Stimulated activated naive CD4-positive, alpha-beta T cell treated with Interleukin-2 at 50 U/mL for 16 hours (primary cell): Measurements from ENCODE around the gene GALNS.
"Not testable (repeated sequence)": the region's sequence is repeated elsewhere in the genome, so short reads cannot be mapped to it uniquely, and the experiment has no call there.

Source experiments
- DNase-seq: peaks from one replicate; lab custom pipeline; 2025; lab: John Stamatoyannopoulos, UW

Gene GALNS

DNA sequence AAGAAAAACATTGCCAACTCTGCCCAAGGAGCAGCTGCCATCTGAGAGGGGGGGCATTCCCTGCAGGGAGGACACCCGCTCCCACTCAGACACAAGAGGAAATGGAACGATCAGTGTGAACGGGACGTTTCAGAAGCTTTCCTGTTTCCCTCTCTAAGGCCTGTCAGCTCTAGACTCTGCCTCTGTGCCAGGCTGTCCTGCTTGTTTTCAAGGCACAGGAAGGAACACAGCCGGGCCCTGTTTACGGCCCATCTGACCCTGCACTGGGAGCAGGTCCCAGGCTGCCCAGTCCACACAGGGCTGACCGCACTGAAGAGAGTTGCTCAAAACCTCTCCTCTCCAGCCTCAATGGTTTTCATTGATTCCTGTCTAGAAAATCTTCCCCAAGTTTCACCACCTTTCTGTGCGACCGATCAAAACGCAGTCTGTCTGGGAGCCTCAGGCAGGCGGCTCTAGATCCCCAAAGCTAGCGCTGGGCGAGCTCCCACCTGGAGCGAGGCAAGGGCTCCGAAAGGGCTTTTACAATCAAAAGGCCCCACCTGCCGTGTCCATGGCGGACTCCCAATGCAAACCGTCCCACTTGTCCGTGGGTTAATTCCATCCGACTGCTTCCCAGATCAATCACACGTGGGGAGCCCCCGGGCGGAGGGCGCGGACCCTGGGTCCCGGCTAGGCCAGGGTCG, 73.2 kb downstream of the GALNS start:
- DNase-seq = peak; percentile 15

GRCh38 chr16:88782454-88783390, 74.0 kb downstream of the GALNS start:
- DNase-seq = peak; percentile 85

GRCh38 chr16:88781140-88782077, 75.3 kb downstream of the GALNS start:
- peak; percentile 77 for DNase-seq

DNA sequence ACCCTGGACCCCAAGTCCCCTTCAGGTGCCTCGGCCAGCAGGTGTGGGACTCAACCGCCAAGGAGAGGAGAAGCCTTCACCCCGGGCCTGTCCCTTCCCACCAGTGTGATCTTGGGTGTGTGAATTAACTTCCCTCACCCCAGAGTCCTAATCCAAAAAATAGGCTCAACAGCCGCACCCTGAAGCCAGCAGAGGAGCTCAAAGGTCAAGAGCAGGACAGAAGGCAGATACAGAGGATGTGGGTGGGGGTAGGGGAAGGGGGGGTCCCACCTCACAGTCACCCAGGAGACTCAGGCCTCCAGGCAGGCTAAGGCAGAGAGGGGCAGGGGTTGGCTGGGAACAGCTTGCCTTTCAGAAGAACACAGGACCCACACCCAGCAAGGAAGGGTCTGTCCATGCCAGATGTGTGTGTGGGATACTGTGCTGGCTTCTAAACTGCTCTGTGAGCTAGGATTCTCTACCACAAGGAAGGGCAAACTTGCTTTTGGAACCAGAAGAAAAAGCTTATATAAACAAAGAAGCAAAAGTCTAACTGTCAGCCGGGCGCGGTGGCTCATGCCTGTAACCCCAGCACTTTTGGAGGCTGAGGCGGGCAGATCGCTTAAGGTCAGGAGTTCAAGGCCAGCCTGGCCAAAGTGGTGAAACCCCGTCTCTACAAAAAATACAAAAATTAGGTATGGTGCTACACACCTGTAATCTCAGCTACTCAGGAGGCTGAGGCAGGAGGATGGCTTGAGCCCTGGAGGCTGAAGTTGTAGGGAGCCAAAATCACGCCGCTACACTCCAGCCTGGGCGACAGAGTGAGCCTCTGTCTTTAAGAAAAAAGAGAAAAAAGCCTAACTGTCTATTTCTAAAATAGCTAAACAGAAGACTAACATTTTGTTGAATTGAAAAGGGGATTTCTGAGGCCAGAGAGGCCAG, 76.3 kb downstream of the GALNS start:
- DNase-seq = no peak

DNA sequence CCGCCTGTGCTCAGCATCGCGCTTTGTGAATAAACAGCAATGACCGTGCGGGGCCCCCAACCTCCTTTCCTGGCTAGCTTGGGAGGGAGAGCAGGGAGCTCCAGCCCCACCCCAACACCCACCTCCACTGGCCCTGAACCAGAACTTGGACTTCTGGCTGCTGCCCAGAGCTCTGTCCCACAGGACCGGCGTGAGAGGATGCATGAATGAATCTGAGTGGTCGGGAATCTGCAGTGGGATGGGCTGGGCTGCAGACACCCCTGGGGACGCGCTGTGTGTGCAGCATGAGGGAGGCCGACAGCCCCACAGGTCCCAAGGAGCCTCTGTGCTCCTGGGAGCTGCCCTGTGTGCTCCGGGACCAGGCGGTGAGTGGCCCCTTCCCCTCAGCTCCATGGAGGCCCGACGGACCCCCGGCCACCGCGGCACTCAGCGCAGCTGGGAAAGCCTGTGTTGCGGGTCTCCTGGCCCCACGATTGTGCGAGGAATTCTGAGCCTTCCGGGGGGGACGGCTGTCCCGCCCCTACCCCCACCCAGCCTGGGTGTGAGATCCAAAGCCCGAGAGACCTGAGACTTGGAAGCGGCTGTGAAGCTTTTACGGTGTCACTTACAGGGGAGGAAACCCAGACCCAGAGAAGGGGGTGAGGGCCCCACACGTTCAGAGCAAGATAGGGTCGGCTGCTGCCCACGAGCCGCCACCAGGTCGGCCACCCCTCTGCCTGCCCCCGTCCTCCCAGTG, 77.2 kb downstream of the GALNS start:
- no peak for DNase-seq

DNA sequence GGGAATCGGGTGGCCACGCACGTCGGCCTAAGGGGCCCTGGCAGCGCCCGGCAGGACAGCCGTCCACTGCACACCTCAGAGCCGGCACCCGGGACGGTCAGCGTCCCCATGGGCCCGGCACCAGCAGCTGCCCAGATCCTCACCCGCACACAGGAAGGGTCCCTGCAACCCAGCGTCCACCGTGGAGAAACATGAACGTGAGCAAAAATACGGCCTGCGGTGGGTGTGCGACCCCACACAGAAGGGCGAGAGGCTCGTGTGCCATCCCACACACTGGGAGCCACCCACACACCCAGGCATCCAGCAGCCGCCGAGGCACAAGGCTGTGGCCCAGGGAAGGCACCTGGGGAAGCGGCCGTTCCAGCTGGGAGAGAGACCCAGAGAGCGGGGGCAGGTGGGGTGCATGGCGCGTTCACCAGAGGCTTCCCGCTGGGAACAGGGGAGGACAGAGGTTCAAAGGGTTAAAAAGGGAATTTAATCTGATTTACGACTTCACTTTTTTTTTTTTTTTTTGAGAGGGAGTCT, 78.1 kb downstream of the GALNS start:
- no peak for DNase-seq

- no peak for DNase-seq
Observed at GRCh38 chr16:88778271-88778525, 78.5 kb downstream of the GALNS start.

DNA sequence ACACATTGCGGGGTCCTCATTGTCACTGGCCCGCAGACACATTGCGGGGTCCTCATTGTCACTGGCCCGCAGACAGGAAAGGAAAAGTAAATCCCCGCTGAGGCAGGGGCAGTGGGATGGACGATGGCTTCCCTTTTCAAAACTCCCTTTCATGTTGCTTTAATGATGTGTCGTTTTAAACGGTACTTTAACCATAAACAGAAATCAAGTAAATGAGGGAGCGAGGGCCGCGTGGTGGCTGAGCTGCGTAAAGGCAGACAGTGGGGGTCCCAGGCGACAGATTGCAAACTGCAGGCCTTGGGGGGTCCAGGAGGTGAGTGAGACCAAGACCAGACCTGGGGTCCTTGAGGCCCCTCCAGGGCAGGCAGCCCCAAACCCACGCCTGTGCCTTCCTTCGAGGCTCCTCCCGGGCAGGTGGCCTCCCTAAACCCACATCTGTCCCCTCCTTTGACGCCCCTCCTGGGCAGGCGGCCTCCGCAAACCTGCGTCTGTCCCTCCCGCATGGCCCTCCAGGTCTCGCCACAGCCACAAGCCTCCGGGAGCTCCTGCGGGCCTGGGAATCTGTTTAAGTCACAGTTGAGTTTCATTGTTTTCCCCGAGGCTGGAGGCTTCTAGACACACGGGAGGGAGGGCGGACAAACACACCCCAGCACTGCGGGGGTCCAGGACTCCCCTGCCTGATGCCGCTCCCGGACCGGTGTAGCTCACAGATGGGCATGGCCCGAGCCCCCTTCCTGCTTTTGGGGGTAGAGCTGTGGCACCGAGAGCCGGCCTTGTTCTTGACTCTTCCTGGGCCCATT, 79.1 kb downstream of the GALNS start:
- DNase-seq = no peak

GRCh38 chr16:88775825-88776224, 80.9 kb downstream of the GALNS start:
- DNase-seq = no peak

GRCh38 chr16:88774544-88775393, 82.0 kb downstream of the GALNS start:
- no peak for DNase-seq

DNA sequence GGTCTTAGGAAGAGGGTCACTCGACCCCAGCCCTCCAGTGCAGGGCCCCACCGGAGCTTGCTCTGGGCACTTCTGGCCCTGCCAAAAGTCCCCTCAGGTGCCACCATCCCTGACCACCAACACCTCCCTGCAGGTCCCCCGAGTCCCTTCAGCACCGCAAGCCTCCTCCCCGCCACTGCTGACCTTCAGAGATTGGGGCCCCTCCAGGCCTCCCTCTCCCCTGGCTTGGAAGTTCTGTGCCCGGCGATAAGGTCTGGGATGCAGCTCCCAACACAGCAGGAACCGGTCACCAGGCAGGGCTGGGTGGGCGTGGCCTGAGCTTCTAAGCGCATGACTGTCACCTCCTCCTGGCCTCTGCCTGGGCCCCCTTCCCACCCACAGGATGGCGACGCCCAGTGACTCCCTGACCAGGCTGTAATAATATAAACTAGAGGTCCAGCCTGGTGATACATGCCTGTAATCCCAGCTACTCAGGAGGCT, 82.9 kb downstream of the GALNS start:
- no peak for DNase-seq

- DNase-seq = no peak
Observed at GRCh38 chr16:88772871-88773811, 83.6 kb downstream of the GALNS start.

GRCh38 chr16:88771781-88772180, 85.0 kb downstream of the GALNS start:
- DNase-seq = not testable (repeated sequence)

DNA sequence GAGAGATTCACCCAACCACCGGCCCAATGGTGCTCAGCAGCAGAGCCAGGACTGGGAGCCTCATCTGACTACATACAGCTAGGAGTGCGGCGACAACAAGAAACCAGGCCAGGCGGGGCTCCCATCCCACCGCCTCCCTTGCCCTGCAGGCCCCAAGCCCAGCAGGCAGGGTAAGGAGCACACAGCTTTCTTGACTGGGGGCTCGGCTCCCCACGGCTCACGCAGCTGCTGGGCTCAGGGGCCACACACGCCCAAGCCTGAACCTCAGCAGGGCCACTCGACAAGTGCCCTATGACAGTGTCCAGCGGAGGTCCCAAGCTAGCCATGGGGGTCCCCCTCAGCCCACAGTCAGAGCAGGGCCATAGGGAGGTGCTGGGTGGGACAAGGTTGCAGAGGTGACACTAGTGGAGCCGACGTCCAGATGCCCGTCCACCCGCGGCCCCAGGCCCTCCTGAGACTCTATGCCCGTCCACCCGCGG, 85.4 kb downstream of the GALNS start:
- DNase-seq = no peak

GRCh38 chr16:88770461-88771293, 86.1 kb downstream of the GALNS start:
- no peak for DNase-seq
